Measurements from ENCODE around the gene UGT1A6.

Gene UGT1A6

GRCh38 chr2:233811732-233812131 lies 119.0 kb downstream of the UGT1A6 start:
- H3K4me3 ChIP-seq (ENCODE audit: low read depth, low read length): no peak overlapping the region
- DNase-seq (ENCODE audit: low read depth): no peak

DNA sequence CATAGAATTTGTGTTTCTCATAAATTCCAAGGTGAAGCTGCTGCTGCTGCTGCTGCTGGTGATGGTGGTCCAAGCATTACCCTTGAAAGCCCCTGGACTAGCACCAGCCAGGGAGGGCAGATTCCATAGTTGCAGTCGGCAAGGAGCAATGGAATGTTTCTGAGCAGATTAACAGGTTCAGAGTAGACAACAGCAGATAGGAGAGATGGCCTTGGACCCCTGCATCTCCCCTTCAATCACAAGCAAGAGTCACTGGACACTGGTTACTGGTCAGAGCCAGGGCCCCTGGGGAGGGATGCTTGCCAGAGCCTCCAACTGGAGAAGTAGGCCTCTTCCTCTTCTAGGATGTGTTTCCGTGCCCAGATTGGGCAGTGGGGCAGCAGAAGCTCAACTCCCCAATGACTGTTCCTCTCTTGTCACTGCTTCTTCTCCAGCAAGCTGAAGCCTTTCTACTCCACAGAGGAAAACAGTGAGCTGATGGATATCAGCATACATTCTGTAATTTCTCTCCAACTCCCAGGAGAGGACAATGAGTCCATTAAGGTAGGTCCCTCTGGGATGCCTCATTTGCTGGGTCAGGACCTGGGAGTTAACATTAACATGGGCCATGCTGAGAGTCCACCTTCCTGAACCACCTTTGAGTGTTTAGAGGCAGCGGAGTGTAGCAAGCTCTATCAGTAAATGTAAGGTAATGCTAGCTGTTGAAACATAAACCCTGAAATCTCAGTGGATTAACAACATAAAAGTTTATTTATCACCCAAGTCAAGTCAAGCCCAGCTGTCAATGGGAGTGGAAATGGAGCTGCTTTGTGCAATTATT lies 120.8 kb downstream of the UGT1A6 start:
- DNase-seq (ENCODE audit: low read depth): no peak
- no peak overlapping the region for H3K4me3 ChIP-seq (ENCODE audit: low read depth, low read length)

- no peak overlapping the region for H3K4me3 ChIP-seq (ENCODE audit: low read depth, low read length)
- DNase-seq (ENCODE audit: low read depth): no peak
Measured at GRCh38 chr2:233814056-233814835, 121.6 kb downstream of the UGT1A6 start.

DNA sequence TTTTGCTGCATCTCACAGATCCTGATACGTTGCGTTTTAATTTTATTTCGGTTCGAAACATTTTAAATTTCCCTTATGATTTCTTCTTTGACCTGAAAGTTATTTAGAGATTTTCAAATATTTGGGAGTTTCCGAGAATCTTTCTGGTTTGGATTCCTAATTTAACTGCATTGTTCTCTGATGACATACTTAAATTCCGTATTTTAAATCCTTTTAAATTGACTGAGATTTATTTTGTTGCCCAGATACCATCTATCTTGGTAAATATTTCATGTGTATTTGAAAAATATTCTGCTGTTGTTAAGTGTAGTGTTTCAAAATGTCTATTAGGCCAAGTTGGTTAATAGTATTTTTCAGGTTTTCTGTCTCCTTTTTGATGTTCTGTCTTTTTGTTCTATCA lies 123.2 kb downstream of the UGT1A6 start:
- no peak overlapping the region for H3K4me3 ChIP-seq (ENCODE audit: low read depth, low read length)
- DNase-seq (ENCODE audit: low read depth): no peak

GRCh38 chr2:233816334-233816733 lies 123.6 kb downstream of the UGT1A6 start:
- no peak for DNase-seq (ENCODE audit: low read depth)
- no peak overlapping the region for H3K4me3 ChIP-seq (ENCODE audit: low read depth, low read length)

GRCh38 chr2:233816771-233817170 lies 124.1 kb downstream of the UGT1A6 start:
- no peak overlapping the region for H3K4me3 ChIP-seq (ENCODE audit: low read depth, low read length)
- DNase-seq (ENCODE audit: low read depth): no peak

DNA sequence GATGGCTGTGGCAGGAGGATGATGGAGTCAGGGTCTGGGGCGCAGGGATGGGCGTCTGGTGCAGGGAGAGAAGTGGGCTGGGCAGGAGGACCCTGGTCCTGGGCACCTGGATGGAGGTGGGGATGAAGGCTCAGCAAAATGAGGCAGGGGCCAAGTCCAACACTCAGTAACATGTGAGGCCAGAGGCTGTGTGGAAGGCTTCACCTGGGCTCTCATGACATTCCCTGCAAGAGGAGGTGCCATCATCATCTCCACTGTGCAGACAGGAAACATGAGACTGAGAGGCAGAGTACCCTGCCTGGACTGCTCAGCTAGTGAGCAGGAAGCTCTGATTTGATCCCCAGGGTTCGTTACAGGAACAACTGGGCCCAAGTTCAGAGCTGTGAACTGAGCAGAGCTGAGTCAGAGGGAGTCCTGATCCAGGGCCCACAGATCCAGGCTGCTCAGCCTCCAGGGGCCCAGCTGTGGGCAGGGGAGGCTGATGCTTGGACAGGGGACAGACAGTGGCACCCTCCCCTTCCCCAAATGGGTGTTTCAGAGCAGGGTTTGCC lies 124.7 kb downstream of the UGT1A6 start:
- no peak for DNase-seq (ENCODE audit: low read depth)
- H3K4me3 ChIP-seq (ENCODE audit: low read depth, low read length): no peak overlapping the region

- H3K4me3 ChIP-seq (ENCODE audit: low read depth, low read length): no peak overlapping the region
- DNase-seq (ENCODE audit: low read depth): no peak
Measured at GRCh38 chr2:233817995-233818638, 125.4 kb downstream of the UGT1A6 start.

DNA sequence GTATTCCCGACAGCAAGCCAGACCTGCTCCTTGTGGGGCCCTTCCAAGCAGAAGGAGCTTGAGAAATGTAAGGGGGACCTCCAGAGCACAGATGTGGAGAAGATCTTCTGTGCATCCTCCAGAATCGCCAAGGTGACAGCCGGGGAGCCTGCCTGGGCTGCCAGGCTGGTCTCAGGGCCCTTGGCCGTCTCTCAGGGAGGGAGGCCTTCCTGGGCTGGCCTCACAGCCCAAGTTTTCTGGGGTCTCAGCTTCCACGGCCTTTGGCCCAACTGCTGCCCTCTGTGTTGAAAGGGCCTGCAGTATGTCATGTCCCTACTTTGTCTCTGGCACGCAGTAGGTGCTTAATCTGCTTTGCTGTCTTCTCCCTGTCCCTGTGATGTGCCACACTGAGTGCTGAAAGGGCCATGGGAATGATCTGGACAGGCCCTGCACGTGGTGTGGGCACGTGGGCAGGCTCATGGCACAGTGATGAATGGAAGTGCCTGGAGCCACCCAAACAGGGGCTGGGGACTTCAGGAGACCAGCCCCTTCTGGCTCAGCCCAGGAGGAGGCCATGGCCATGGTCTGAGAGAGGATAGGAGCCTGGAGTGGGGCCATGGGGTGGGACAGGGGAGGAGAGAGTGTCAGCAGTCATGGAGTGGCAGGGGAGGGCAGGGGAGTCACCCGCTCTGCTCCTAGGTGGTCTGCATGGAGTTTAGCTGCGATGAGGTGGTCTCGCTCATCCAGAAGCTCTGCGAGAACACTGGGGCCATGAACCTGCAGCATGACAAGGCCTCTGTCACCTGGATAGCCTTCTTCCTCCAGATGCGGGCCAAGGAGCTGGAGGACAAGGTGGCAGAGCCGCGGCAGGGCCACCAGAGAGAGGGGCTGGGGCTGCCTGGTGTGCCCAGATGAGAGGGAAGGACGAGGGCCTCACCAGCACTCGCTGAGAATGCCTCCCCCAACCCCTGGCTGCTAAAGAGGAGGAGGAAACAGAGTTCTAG lies 126.2 kb downstream of the UGT1A6 start:
- no peak overlapping the region for H3K4me3 ChIP-seq (ENCODE audit: low read depth, low read length)
- DNase-seq (ENCODE audit: low read depth): no peak

GRCh38 chr2:233819884-233820773 lies 127.4 kb downstream of the UGT1A6 start:
- H3K4me3 ChIP-seq (ENCODE audit: low read depth, low read length): no peak overlapping the region
- DNase-seq (ENCODE audit: low read depth): no peak

DNA sequence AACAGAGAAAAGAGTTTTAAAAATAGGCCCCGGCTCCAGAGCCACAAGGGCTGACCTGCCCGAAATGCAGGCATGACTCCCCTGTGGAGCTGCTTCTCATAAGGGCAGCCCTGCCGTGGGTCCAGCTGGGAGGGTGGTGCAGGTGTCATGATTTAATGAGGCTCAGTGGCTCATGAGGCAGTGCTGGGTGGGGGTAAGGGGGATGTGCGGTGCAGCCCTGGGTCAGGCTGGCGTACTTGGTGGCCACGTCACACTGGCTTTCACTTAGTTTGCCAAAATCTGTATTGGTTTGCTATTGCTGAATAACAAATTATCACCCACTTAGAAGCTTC lies 128.1 kb downstream of the UGT1A6 start:
- no peak for DNase-seq (ENCODE audit: low read depth)
- H3K4me3 ChIP-seq (ENCODE audit: low read depth, low read length): no peak overlapping the region

DNA sequence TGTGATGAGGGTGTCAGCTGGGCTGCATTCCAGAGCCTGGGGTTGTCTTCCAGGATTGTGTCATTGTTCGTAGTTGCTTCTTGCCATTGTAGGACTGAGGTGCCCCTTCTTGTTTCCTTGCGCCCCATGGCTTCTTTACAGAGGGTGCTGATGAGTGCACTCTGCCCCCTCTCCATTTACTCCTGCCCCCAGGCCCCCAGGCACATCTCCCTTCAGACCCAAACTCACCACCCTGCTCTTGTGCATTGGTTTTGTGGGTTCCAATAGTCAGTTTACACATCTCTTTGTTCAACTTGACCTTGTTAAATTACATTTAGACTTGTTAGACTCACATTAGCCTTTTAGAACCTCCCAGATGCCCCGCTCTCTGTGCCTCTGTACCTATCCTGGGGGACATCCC lies 128.5 kb downstream of the UGT1A6 start:
- no peak for DNase-seq (ENCODE audit: low read depth)

GRCh38 chr2:233821709-233822100 lies 129.0 kb downstream of the UGT1A6 start:
- no peak overlapping the region for H3K4me3 ChIP-seq (ENCODE audit: low read depth, low read length)
- no peak for DNase-seq (ENCODE audit: low read depth)

More for the DNA sequence above, 128.5 kb downstream of the UGT1A6 start:
- no peak overlapping the region for H3K4me3 ChIP-seq (ENCODE audit: low read depth, low read length)

GRCh38 chr2:233822101-233822771 lies 129.5 kb downstream of the UGT1A6 start:
- no peak overlapping the region for H3K4me3 ChIP-seq (ENCODE audit: low read depth, low read length)
- DNase-seq (ENCODE audit: low read depth): no peak
